GOT3 (cell line): ENCODE results near the gene CERT1.
"Not testable (repeated sequence)": the region's sequence is repeated elsewhere in the genome, so short reads cannot be mapped to it uniquely, and the experiment has no call there.

Experiments
- DNase-seq: peaks from one replicate; lab custom pipeline; 2025; ENCODE audit warnings: mixed read lengths; lab: John Stamatoyannopoulos, UW

Gene CERT1

GRCh38 chr5:75524071-75524470 is 12.6 kb upstream of the CERT1 start:
- no peak for DNase-seq

- no peak for DNase-seq
Observed at GRCh38 chr5:75523275-75523674, 11.8 kb upstream of the CERT1 start.

- no peak for DNase-seq
Observed at GRCh38 chr5:75522542-75522941, 11.1 kb upstream of the CERT1 start.

GRCh38 chr5:75522025-75522424 is 10.6 kb upstream of the CERT1 start:
- DNase-seq = no peak

- DNase-seq = no peak
Observed at GRCh38 chr5:75521195-75521594, 9.8 kb upstream of the CERT1 start.

GRCh38 chr5:75519761-75520160 is 8.3 kb upstream of the CERT1 start:
- DNase-seq = no peak

- DNase-seq = no peak
Observed at GRCh38 chr5:75514323-75514722, 2.9 kb upstream of the CERT1 start.

- DNase-seq = no peak
Observed at GRCh38 chr5:75513841-75514240, 2.4 kb upstream of the CERT1 start.

- DNase-seq = no peak
Observed at GRCh38 chr5:75512383-75513074, 1.1 kb upstream of the CERT1 start.

GRCh38 chr5:75510836-75511434 is 494 bp downstream of the CERT1 start:
- no peak for DNase-seq

- DNase-seq = no peak
Observed at GRCh38 chr5:75510417-75510835, 1.0 kb downstream of the CERT1 start.

- no peak for DNase-seq
Observed at GRCh38 chr5:75509956-75510355, 1.5 kb downstream of the CERT1 start.

GRCh38 chr5:75509546-75509945 is 1.9 kb downstream of the CERT1 start:
- no peak for DNase-seq

GRCh38 chr5:75507841-75508240 is 3.6 kb downstream of the CERT1 start:
- no peak for DNase-seq

GRCh38 chr5:75505112-75505511 is 6.3 kb downstream of the CERT1 start:
- not testable (repeated sequence) for DNase-seq

GRCh38 chr5:75498875-75499274 is 12.6 kb downstream of the CERT1 start:
- not testable (repeated sequence) for DNase-seq

GRCh38 chr5:75498208-75498777 is 13.1 kb downstream of the CERT1 start:
- DNase-seq = no peak

- no peak for DNase-seq
Observed at GRCh38 chr5:75496026-75496425, 15.4 kb downstream of the CERT1 start.

- DNase-seq = no peak
Observed at GRCh38 chr5:75491621-75492020, 19.8 kb downstream of the CERT1 start.

GRCh38 chr5:75489847-75490246 is 21.6 kb downstream of the CERT1 start:
- DNase-seq = not testable (repeated sequence)

GRCh38 chr5:75484605-75485004 is 26.8 kb downstream of the CERT1 start:
- DNase-seq = no peak

GRCh38 chr5:75482482-75482881 is 28.9 kb downstream of the CERT1 start:
- DNase-seq = no peak

- DNase-seq = no peak
Observed at GRCh38 chr5:75481024-75481423, 30.4 kb downstream of the CERT1 start.

- DNase-seq = no peak
Observed at GRCh38 chr5:75475364-75475763, 36.1 kb downstream of the CERT1 start.
